Superior temporal gyrus (tissue), 1 donor: ENCODE results near the gene ERC2.
A peak's percentile ranks its signal among the peaks of the same experiment; 100 is the strongest.
"Not testable (repeated sequence)": the region's sequence is repeated elsewhere in the genome, so short reads cannot be mapped to it uniquely, and the experiment has no call there.

Experiments used
- DNase-seq: peaks from one replicate; pipeline ENCODE4 v3.0.0-alpha.2; 2016; ENCODE audit errors: extremely low spot score

The ERC2 gene

GRCh38 chr3:56066405-56066804, 401.9 kb downstream of the ERC2 start:
- not testable (repeated sequence) for DNase-seq

GRCh38 chr3:56064684-56065083, 403.6 kb downstream of the ERC2 start:
- DNase-seq, result no peak

- no peak for DNase-seq
Observed at GRCh38 chr3:56061279-56061626, 407.0 kb downstream of the ERC2 start.

- no peak for DNase-seq
Observed at GRCh38 chr3:56060521-56061278, 407.6 kb downstream of the ERC2 start.

- DNase-seq, result no peak
Observed at GRCh38 chr3:56059731-56060130, 408.5 kb downstream of the ERC2 start.

- DNase-seq, result no peak
Observed at GRCh38 chr3:56055951-56056350, 412.3 kb downstream of the ERC2 start.

- no peak for DNase-seq
Observed at GRCh38 chr3:56055546-56055945, 412.7 kb downstream of the ERC2 start.

- no peak for DNase-seq
Observed at GRCh38 chr3:56054844-56055243, 413.4 kb downstream of the ERC2 start.

- DNase-seq, result no peak
Observed at GRCh38 chr3:56053727-56054126, 414.5 kb downstream of the ERC2 start.

- DNase-seq, result no peak
Observed at GRCh38 chr3:56052188-56052587, 416.1 kb downstream of the ERC2 start.

- no peak for DNase-seq
Observed at GRCh38 chr3:56051052-56051451, 417.2 kb downstream of the ERC2 start.

- DNase-seq, result no peak
Observed at GRCh38 chr3:56048946-56049345, 419.3 kb downstream of the ERC2 start.

- DNase-seq, result no peak
Observed at GRCh38 chr3:56048331-56048730, 419.9 kb downstream of the ERC2 start.

- DNase-seq, result peak; percentile 74
Observed at GRCh38 chr3:56042326-56042951, 425.8 kb downstream of the ERC2 start.

GRCh38 chr3:56025326-56025725, 442.9 kb downstream of the ERC2 start:
- DNase-seq, result no peak

- no peak for DNase-seq
Observed at GRCh38 chr3:56023546-56023945, 444.7 kb downstream of the ERC2 start.

- DNase-seq, result no peak
Observed at GRCh38 chr3:56022619-56023018, 445.6 kb downstream of the ERC2 start.

GRCh38 chr3:56019490-56020146, 448.6 kb downstream of the ERC2 start:
- no peak for DNase-seq

GRCh38 chr3:56015374-56015773, 452.9 kb downstream of the ERC2 start:
- not testable (repeated sequence) for DNase-seq

GRCh38 chr3:56012721-56013120, 455.5 kb downstream of the ERC2 start:
- no peak for DNase-seq

- DNase-seq, result no peak
Observed at GRCh38 chr3:56005196-56005805, 463.0 kb downstream of the ERC2 start.

- DNase-seq, result no peak
Observed at GRCh38 chr3:56003129-56003528, 465.1 kb downstream of the ERC2 start.

GRCh38 chr3:56001991-56002390, 466.3 kb downstream of the ERC2 start:
- DNase-seq, result no peak
